ENCODE data around the gene FCHO1.

DNA sequence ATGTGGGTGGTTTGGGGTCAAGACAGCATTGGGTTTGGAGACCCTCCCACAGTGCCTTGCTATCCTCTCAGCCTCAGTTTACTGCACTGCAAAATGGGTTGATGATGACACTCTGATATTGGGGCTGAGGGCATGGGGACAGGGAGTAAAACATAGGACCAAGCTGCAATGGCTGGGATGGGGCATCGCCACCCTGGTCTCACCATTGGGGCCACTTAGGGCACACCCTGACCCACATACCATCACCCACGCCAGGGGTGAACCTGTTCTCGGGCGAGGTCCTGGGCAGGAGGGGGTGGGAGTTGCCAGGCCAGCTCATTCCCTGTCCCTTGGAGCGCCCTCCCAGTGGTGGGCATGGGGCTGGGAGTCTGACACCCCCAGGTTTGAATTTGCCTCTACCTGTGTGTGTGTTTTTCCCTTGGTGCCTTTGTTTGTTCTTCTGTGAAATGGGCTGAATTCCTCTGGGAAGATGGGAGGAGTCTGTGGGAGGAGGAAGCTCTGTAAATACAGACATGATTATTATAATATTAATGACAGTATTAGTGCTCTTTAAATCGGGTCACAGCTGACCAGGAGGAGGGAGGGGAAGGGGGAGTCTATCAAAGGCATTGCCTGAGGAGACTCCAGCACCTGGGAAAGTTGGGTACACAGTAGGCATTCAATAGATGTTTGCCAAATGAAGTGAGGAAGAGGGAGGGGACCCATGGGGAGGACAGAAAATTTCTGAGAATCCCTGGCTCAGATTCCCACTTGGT is 2.2 kb upstream of the FCHO1 start:
- TF ChIP-seq, protein P1, sequence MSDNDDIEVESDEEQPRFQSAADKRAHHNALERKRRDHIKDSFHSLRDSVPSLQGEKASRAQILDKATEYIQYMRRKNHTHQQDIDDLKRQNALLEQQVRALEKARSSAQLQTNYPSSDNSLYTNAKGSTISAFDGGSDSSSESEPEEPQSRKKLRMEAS (IDR thresholded peaks at IDR 0.05; ENCODE audit: insufficient read depth, insufficient read length) = no peak
- no peak for TF ChIP-seq POLR2AphosphoS5 (IDR thresholded peaks at IDR 0.05; ENCODE audit: insufficient read depth, low read depth, low read length)
